NT2/D1 (cell line): ENCODE data around the gene DLG2.

Source experiments
- YY1 ChIP-seq: IDR thresholded peaks from 2 replicates; pipeline ENCODE4 v1.6.1; 2011; ENCODE audit not compliant: insufficient read length, insufficient read depth
- ZNF274 ChIP-seq: IDR thresholded peaks from 2 replicates; pipeline ENCODE4 v1.6.1; 2011; ENCODE audit warnings: mild to moderate bottlenecking, low read depth, low read length

- no peak for TF ChIP-seq YY1
- no peak for TF ChIP-seq ZNF274
Observed at GRCh38 chr11:83744620-83745192, 1882.4 kb downstream of the DLG2 start.
